ENCODE measurements around the gene TBC1D22A.

TBC1D22A gene

GRCh38 chr22:46905834-46906233 lies 143.4 kb downstream of the TBC1D22A start:
- Histone ChIP-seq H3K27ac (no peak overlapping the region), H3K4me3 (no peak overlapping the region)
- TF ChIP-seq, protein P1, sequence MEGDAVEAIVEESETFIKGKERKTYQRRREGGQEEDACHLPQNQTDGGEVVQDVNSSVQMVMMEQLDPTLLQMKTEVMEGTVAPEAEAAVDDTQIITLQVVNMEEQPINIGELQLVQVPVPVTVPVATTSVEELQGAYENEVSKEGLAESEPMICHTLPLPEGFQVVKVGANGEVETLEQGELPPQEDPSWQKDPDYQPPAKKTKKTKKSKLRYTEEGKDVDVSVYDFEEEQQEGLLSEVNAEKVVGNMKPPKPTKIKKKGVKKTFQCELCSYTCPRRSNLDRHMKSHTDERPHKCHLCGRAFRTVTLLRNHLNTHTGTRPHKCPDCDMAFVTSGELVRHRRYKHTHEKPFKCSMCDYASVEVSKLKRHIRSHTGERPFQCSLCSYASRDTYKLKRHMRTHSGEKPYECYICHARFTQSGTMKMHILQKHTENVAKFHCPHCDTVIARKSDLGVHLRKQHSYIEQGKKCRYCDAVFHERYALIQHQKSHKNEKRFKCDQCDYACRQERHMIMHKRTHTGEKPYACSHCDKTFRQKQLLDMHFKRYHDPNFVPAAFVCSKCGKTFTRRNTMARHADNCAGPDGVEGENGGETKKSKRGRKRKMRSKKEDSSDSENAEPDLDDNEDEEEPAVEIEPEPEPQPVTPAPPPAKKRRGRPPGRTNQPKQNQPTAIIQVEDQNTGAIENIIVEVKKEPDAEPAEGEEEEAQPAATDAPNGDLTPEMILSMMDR (IDR thresholded peaks at IDR 0.05) = no peak
- no peak for DNase-seq (ENCODE audit: low spot score)

GRCh38 chr22:46906326-46907045 lies 144.0 kb downstream of the TBC1D22A start:
- Histone ChIP-seq H3K27ac (no peak overlapping the region), H3K4me3 (no peak overlapping the region)
- TF ChIP-seq, protein P1 (IDR thresholded peaks at IDR 0.05) = no peak
- DNase-seq (ENCODE audit: low spot score) = no peak

DNA sequence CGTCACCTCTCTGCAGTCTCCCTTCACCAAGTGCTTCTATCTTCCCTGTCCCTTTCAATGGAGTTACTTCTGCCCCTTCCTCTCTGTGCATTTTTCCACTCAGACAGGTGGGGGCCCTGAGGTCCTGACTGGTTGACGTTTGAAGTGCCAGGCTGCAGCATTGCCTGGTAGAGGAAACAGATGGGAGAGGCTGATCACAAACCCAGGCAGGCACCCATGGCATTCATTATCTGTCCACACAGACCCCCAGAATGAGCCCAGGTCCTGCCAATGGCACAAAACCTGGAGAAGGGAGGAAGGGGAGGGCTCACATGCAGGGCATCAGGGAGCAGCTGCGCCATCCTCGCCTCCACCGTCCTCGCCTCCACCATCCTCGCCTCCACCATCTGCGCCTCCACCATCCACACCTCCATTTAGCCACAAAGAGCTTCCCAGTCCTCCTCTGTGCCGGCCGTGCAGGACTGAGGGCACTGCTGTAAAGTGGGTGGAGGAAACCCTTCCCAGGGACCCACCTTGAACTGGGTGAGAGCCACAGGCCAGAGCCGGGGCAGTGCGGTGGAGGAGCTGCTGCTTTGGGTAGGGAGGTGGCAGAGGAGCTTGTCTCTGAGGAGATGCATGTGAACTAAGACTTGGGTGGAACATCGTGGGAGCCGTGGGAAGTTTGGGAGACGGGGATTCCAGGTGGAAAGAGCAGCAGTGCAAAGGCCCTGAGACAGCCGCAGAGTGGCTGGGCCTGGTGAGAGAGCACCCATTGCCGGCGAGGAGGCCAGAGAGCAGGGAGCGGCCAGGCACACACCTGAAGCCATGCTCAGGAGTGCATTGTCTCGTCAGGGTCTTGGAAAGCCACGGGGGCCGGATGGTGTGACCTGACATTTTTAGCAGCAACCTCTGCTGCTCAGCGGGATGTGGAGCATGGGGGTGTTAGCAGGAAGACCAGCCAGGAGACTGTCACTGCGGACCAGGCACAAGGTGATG lies 145.1 kb downstream of the TBC1D22A start:
- TF ChIP-seq, protein P1 (IDR thresholded peaks at IDR 0.05) = no peak
- no peak for DNase-seq (ENCODE audit: low spot score)
- H3K4me3 ChIP-seq = no peak overlapping the region
- no peak overlapping the region for H3K27ac ChIP-seq

GRCh38 chr22:46908641-46909107 lies 146.2 kb downstream of the TBC1D22A start:
- no peak for DNase-seq (ENCODE audit: low spot score)
- H3K4me3 ChIP-seq = no peak overlapping the region
- TF ChIP-seq, protein P1 (IDR thresholded peaks at IDR 0.05) = no peak
- no peak overlapping the region for H3K27ac ChIP-seq

DNA sequence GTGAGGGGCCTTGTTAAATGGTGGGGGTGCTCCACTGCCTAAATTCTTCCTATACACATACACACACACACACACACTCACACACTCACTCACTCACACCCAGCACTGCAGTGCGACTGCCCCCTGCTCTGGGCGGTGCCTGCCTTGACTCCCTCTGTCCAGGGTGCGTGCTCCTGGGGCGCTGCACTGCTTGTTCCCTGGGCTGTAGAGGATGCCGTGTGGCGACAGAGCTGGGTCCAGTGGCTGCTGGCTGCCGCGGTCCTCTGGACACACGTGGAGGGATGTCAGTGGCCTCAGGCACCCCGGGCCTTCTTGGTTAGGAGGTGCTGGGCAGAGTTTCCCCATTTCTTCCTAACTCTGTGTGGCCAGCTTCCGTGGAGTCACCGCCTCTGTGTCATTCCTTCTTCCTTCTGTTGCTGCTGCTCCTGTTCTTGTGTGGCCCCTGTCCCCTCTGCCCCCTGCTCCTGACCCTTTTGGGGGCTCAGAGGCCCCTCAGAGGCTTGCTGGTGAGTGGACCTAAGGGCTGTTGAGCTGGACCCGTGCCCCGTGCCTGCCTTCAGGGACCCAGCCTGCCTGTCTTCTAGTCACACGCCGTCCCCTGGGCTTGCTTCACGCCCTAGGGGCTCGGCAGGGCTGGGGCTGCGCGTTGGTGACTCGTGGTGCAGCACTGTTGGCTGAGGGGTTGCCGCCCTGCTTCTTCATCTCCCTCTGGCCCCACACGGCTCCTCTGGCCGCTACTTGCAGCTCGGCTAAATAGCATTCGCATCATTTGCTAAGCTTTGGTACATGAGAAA lies 147.0 kb downstream of the TBC1D22A start:
- Histone ChIP-seq H3K4me3 (no peak overlapping the region), H3K27ac (no peak overlapping the region)
- DNase-seq (ENCODE audit: low spot score) = no peak
- TF ChIP-seq, protein P1 (IDR thresholded peaks at IDR 0.05) = no peak

GRCh38 chr22:46910624-46911023 lies 148.2 kb downstream of the TBC1D22A start:
- Histone ChIP-seq H3K27ac (no peak overlapping the region), H3K4me3 (no peak overlapping the region)
- TF ChIP-seq, protein P1 (IDR thresholded peaks at IDR 0.05) = no peak
- DNase-seq (ENCODE audit: low spot score) = no peak
